Psoas muscle (tissue), 8 donors: ENCODE results near the gene ACER3. TPM values are rescaled to one million over a fixed set of nuclear protein-coding genes. Genes with fewer than 3 reads are reported as not detected.

Source experiments
- ATAC-seq, 4 donors: fragments of 200-7000 bp; cut with Tn5 transposase; one replicate each; pipeline ENCODE4 v1.9.1; 2020; ENCODE audit warnings: moderate library complexity in 3 of 4, mild to moderate bottlenecking in 2 of 4
- DNase-seq, 2 donors: peaks; one replicate each; pipeline ENCODE4 v3.0.0-alpha.2; 2020
- H3K27ac ChIP-seq: fragments of 200-600 bp; one replicate; pipeline ENCODE4 v1.8.0; 2022
- H3K27me3 ChIP-seq, 3 donors: fragments of 200-600 bp in 1 of 3; one replicate each; pipeline versions ENCODE4 v1.6.1 to v1.8.0; 2013 to 2022; ENCODE audit warnings: low read length in 2 of 3, mild to moderate bottlenecking in 2 of 3, moderate library complexity in 1 of 3; ENCODE audit not compliant: insufficient read depth in 3 of 3
- H3K36me3 ChIP-seq, 2 donors: fragments of 200-600 bp in 1 of 2; one replicate each; pipeline versions ENCODE4 v1.6.1 to v1.8.0; 2013 to 2022; ENCODE audit warnings: low read depth in 1 of 2, mild to moderate bottlenecking in 1 of 2, moderate library complexity in 1 of 2; ENCODE audit not compliant: insufficient read depth in 1 of 2
- H3K4me1 ChIP-seq: fragments of 200-600 bp; one replicate; pipeline ENCODE4 v1.8.0; 2022
- H3K4me3 ChIP-seq: fragments of 200-600 bp; one replicate; pipeline ENCODE4 v1.8.0; 2022; ENCODE audit warnings: mild to moderate bottlenecking
- H3K9me3 ChIP-seq: fragments of 200-600 bp; one replicate; pipeline ENCODE4 v1.8.0; 2022
- WGBS, 3 donors: extraction: QIAGEN DNeasy Blood & Tissue Kit; methylation state at CpG; one replicate each; pipeline versions ENCODE4 v1.1.6 to v1.1.7; 2013; 5-methylcytosine and 5-hydroxymethylcytosine counted together
- intact Hi-C, 2 donors: fragments of 100-400 bp; cut with DNase I; formaldehyde crosslinking; loops; one replicate each; pipeline versions ENCODE4 v1.11.0 to v1.14.2; 2022
- polyA plus RNA-seq, 3 donors: library from polyadenylated mRNA; stranded (reverse); fragments of 200-250 nt; gene quantifications; one replicate each; pipeline ENCODE4 v1.2.3, GENCODE V29; 2013
- total RNA-seq, 4 donors: library from RNA; stranded (reverse); fragmentation: NEBNext Ultra II Directional in 2 of 4; extraction: Animal tissue kit (Norgen Biotek cat#: 25700) in 2 of 4; gene quantifications; one replicate each; pipeline versions ENCODE4 v1.2.1 to v1.2.4, GENCODE V29; 2021 to 2023
- TF ChIP-seq, protein P1 (sequence below): fragments of 200-600 bp; IDR thresholded peaks from one replicate; pipeline ENCODE4 v1.8.0; 2022; ENCODE audit warnings: antibody characterized with exemption
- donor health status: healthy with polysubstance abuse.
- donor health status: DM: no; HTN: no; CAD: no; lungs with moderate emphysema.
- donor health status: Bipolar disorder and iron deficiency.
- donor health status: healthy.
- donor health status: DM: yes; HTN: yes; CAD: no.
- donor health status: DM: no; HTN: no; CAD: no.
- donor health status: DM: no; HTN: no; CAD: no.
- donor health status: DM: yes; HTN: yes; CAD: no.

Gene ACER3
- total and polyA plus RNA-seq, 7 donors, result 0.76 to 6.3 (median 3.4) TPM

DNA sequence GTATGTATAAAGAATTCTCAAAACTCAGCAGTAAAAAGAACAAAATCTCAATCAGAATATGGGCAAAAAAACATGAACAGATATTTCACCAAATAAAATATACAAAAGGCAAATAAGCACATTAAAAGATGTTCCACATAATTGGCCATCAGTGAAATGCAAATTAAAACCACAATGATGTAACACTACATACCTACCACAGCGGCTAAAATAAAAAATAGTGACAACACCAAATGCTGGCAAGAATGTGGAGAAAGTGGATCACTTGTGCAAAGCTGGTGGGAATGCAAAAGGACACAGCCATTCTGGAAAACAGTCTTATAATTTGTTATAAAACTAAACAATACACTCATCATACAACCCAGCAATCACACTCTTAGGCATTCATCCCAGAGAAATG lies 38.3 kb upstream of the ACER3 start:
- no peaks in the 10 kb centered on the region for H3K9me3 ChIP-seq
- no peak for DNase-seq
- H3K36me3 ChIP-seq, result no peaks in the 10 kb centered on the region
- H3K27me3 ChIP-seq, result no peaks in the 10 kb centered on the region
- H3K4me1 ChIP-seq, result no peaks in the 10 kb centered on the region
- TF ChIP-seq, protein P1, sequence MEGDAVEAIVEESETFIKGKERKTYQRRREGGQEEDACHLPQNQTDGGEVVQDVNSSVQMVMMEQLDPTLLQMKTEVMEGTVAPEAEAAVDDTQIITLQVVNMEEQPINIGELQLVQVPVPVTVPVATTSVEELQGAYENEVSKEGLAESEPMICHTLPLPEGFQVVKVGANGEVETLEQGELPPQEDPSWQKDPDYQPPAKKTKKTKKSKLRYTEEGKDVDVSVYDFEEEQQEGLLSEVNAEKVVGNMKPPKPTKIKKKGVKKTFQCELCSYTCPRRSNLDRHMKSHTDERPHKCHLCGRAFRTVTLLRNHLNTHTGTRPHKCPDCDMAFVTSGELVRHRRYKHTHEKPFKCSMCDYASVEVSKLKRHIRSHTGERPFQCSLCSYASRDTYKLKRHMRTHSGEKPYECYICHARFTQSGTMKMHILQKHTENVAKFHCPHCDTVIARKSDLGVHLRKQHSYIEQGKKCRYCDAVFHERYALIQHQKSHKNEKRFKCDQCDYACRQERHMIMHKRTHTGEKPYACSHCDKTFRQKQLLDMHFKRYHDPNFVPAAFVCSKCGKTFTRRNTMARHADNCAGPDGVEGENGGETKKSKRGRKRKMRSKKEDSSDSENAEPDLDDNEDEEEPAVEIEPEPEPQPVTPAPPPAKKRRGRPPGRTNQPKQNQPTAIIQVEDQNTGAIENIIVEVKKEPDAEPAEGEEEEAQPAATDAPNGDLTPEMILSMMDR, result no peak
- no peak overlapping the region for H3K4me3 ChIP-seq
- WGBS, 3 donors, result 68 to 79% (median 73%) methylated on average over 1 of the region's 1 CpG
- intact Hi-C loops, result no loop called here
- no peak overlapping the region for H3K27ac ChIP-seq
- no peak for ATAC-seq

DNA sequence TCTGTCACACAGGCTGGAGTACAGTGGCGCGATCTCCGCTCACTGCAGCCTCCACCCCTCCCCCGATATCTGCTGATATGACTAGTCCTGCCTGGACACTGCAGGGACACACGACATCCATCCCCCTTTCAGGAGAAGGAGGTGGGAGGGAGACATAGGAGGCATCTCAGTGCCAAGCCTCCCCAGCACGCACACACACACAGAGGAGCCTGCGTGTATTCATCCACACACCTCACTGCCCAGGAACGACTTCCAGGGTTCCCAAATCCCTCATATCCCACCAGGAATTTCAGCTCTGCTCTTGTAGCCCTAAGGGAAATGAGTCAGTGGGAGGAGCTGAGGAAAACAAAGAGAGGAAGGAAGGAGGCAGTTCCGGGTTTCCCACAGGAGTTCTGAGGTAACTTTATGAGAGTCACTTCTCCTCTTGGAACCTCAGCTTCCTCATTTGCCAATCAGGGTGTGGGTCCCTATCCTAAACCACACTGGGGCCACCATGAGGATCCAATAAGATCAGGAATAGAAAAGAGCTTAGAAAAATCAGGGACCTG lies 37.2 kb upstream of the ACER3 start:
- H3K4me3 ChIP-seq, result peak overlapping the region; percentile 15
- 42 to 53% (median 49%) methylated on average over 9 of the region's 9 CpGs for WGBS, 3 donors
- intact Hi-C loops, result no loop called here
- no peaks in the 10 kb centered on the region for H3K4me1 ChIP-seq
- H3K27ac ChIP-seq, result peak overlapping the region; percentile 71
- no peaks in the 10 kb centered on the region for H3K36me3 ChIP-seq
- ATAC-seq (peak; percentile 36 to 65 (median 60)), DNase-seq (peak in 1 of 2 donors; percentile 53)
- no peaks in the 10 kb centered on the region for H3K9me3 ChIP-seq
- H3K27me3 ChIP-seq, result no peaks in the 10 kb centered on the region
- TF ChIP-seq, protein P1, result no peak

DNA sequence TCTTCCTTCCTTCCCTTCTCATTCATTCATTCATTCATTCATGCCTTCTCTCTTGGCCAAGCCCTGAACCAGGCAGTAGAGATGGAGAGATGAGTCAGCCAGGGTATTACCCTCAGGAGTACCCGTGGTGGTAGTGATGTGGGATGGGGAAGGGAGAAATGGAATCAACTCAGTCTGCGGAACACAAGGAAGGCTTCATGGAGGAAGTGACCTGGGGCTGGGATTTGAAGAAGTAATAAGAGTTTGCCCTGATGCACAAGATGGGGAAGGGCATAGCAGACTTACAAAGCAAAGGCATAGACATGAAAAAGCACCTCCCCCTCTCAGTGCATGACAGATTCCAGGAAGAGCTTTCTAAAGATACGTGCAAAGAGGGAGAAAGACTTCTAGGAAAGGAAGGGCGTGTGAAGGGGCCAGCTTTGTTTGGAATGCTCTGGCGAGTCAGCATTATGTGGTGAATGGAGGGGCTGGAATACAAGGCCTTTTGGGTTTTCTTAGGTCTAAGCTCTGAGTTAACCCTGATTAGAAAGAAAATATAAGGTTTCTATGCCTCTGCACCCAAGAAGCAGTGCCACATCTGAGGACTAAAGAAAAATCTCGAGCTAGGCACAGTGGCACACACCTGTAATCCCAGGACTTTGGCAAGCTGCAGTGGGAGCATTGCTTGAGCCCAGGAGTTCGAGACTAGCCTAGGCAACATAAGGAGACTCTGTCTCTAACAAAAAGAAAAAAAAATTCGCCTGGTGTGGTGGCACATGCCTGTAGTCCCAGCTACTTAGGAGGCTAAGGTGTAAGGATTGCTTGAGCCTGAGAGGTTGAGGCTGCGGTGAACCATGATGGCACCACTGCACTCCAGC lies 36.4 kb upstream of the ACER3 start:
- Histone ChIP-seq H3K4me1 (no peaks in the 10 kb centered on the region), H3K27me3 (no peaks in the 10 kb centered on the region), H3K9me3 (no peaks in the 10 kb centered on the region), H3K4me3 (no peak overlapping the region), H3K36me3 (no peaks in the 10 kb centered on the region), H3K27ac (peak overlapping the region; percentile 71)
- no peak for DNase-seq
- 58 to 64% (median 64%) methylated on average over 9 of the region's 9 CpGs for WGBS, 3 donors
- TF ChIP-seq, protein P1, result no peak
- intact Hi-C loops, result no loop called here
- peak in 3 of 4 donors; percentile 48 to 50 (median 50) for ATAC-seq

DNA sequence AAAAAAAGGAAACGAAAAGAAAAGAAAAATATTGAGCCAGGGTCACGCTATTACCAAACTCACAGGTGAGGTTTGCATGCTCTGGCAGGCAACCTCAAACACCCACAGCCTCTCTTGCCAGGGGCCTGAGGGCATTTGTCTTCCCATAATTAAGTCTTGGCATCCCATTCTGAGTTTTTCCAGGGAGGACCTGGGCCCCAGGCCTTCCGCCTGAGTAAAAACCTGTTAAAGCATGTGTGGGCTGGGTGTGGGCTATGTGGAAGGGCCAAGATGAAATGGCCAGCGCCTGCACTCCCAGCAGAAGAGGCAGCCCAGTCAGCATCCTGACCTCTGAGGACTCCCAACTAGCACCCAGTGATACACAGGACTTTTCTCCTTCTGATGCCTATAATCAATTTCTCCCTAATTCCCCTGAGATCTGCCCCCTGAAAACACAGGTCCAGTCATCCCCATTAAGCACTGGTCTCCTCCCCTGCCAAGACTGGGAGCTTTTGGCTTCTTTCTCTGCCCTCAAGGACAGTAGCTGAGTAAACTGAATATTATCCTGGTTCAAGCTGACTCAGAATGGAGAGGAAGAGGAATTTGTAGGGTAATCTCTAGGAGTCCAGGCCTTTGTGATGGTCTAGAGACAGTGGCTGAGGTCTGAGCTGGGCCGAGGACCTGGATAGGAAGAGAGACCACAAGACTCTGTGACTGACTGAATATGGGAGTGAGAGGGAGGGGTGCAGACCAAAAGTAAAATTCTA lies 35.6 kb upstream of the ACER3 start:
- DNase-seq (no peak), ATAC-seq (no peak)
- Histone ChIP-seq H3K4me3 (no peak overlapping the region), H3K27ac (peak overlapping the region; percentile 71), H3K36me3 (no peaks in the 10 kb centered on the region), H3K9me3 (no peaks in the 10 kb centered on the region), H3K4me1 (no peaks in the 10 kb centered on the region), H3K27me3 (no peaks in the 10 kb centered on the region)
- TF ChIP-seq, protein P1, result no peak
- intact Hi-C loops, result no loop called here
- 77 to 80% (median 79%) methylated on average over 5 of the region's 5 CpGs for WGBS, 3 donors
